Measurements from ENCODE around the gene BTG1. TPM values are rescaled to one million over a fixed set of nuclear protein-coding genes. Genes with fewer than 3 reads are reported as not detected.
"Not testable (repeated sequence)": the region's sequence is repeated elsewhere in the genome, so short reads cannot be mapped to it uniquely, and the experiment has no call there.

Gene BTG1
- total RNA-seq, 1 donor from 2014 or later, result 22.8 TPM

GRCh38 chr12:92147491-92147890 is 1.8 kb upstream of the BTG1 start:
- no peak for DNase-seq

DNA sequence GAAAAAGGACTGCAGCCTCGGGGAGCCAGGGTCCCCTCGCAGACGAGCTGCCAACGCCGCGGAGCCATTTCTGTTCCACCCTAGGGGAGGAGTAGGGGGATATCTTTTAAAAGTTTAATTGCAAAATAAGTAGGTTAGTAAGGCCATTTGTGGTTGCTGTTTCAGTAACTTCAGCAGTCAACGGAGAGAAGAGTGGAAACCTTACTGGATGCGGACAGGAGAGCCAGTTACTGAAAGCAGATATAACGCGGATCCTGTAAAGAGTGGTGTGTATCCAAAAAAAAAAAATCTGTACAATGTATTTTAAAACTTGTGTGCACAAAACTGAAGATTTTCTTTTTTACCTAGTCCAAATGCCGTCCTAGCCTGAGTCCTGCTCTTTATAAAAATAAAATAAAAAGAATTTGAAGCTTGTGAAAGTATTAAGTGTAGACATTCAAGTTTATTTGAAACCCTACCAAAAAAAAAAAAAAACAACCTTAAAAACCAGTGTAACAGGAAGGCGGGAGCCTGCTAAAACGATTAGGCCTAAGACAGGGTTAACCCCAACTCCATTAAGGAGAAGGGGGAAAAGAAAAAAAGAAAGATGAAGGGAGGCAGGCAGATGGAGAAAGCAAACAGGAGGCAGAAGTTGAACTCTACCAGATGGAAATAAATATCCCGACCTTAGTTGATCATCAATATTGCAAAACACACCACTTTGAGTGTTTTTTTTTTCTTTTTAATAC is 1.0 kb upstream of the BTG1 start:
- DNase-seq, result no peak

- DNase-seq, result no peak
Observed at GRCh38 chr12:92145481-92145730, 240 bp downstream of the BTG1 start.

DNA sequence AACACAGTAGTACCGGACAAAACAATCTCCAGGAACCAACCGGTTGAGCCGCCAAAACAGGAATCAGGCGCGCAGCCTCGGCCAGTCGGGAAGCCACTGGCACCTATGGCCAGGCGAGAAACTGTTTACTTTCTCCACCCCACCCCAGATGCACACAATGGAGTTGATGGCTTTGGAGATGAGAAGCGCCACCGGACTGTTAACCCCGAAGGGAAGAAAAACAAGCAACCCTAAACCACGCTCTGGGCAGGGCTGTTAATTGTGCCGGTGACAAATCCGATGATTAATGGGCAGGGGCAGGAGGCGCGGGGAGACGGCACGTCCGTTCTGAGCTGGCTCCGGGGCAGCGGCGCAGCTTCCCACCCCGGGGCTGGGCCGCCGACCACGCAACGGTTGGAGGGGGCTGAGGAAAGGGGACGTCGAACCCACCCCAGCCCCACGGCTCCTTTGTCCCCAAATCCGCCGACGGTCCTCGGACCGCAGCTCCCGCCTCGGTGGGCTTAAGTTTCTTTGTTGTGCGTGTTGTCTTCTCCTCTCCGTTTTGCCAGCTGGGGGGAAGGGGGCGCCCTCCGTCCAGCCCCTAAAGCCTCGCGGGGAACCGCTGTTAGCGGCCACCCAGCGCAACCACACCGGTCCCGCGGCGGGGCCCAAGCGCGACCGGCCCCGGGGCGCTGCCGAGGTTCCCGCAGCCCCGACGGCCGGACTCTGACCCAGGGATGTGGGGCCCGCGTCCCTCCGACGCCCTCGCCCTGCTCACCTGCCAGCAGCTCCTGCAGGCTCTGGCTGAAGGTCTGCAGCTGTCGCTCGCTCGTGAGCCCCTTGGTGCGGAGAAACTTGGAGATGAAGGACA is 790 bp downstream of the BTG1 start:
- peak; percentile 53 for DNase-seq

DNA sequence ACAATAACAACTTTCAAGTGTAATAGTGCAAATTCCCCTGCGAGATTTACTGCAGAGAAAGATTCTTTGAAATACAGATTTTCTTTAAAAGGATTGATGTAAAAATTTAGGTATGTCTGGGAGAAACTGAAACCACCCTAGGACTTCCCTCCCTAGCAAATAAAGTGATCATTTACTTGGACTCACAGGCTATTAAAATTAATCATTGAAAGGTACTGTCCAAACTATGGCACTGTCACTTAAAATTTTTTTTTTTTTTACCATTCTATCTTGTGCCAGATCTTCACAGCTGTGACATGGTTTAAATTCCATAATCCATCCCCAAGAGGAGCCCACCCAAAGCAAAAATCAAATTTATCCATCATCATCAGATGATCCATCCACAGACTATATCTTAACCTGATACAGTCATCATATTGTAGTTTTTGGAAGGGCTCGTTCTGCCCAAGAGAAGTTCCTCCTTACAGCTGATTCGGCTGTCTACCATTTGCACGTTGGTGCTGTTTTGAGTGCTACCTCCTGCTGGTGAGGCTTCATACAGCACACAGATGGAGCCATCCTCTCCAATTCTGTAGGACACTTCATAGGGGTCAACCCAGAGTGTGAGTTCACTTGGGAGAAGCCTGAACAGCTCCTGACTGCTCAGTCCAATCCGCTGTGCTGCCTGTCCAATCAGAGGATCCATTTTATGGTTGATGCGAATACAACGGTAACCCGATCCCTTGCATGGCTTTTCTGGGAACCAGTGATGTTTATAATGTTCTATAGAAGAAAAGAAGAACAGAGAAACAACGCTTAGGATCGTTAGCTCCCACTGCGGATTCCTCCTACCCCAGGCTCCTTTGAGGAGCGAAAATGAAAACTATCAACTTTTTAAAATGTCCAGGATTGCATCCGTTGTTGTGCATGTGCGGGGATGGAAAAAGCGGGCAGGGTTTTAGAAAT is 1.7 kb downstream of the BTG1 start:
- peak; percentile 40 for DNase-seq

DNA sequence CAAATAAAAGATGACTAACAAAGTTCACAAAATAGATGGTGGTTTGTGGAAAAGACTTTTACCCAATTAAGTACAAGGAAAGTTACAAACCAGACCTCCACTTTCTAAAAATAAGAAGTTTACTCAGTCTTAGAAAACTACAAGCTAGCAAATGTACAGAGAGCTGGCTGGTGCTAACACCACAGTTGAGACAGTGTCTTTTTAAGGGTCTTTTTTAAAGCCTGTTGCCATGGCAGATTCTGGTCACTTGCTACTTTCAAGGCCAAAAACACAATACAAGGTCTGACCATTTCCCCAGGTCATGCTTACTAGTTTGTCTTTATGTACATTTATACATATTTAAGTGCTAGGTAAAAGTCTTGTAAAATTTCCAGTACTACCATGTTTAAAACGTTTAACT is 2.4 kb downstream of the BTG1 start:
- no peak for DNase-seq

DNA sequence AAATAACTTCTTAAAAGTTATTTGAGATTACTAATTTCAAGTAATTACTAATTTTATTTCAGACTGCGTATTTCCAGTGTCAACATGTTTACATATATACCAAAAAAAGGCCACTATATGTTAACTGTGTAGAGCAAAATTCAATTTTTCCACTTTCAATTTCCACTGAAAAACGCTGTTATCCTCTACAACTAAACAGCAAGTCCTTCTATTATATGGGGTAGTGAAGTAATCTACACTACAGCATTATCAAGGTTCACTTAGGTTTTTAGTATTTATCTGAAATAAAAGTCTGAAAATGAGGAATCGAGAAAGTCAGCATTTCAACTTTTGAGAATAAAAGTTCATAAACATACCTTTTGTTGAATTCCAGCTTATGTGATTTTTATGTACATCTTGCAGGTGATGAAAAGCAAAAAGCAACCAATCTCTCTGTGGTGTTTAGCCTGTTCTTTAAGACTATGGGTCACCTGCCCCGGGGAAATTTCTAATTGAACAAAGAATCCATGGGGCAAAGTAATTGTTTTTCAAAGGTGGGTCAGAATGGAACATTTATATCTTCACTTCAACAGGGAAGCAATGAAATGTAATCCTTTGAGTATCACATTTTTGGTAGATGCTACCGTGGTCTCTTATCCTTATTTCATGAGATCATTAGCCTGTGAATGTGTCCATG is 3.3 kb downstream of the BTG1 start:
- no peak for DNase-seq

- DNase-seq, result no peak
Observed at GRCh38 chr12:92141591-92142121, 4.0 kb downstream of the BTG1 start.

DNA sequence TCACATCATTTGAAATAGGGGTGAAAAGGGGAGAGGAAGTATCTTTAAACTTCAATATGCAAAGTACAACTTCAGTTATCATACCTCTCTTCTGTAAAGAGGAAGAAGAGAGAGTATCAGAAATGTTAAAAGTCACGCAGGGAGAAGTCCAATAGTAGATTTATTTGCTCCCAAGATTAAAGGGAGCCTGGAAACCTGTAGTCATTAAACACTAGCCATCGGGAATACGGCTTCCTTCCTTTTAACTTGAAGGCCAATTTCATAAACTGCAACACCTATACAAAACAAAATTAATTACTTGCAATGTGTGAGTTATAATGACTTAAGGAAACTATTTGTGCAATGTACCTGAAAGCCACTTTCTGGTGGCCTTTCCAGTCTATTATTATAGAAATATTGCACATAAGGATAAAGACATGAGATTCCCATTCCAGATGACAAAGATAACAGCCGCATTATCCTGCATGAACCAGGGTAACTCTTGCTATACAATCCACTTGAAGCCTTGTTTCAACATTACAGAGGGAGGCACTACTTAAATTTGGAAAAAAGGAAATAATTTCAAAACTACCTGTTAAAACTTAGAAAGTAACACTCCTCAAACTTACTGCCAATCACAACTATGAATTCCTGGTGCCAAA is 4.6 kb downstream of the BTG1 start:
- DNase-seq, result no peak

GRCh38 chr12:92140156-92140555 is 5.5 kb downstream of the BTG1 start:
- no peak for DNase-seq

- DNase-seq, result no peak
Observed at GRCh38 chr12:92139634-92140150, 6.0 kb downstream of the BTG1 start.

- DNase-seq, result no peak
Observed at GRCh38 chr12:92138626-92139025, 7.0 kb downstream of the BTG1 start.

GRCh38 chr12:92138144-92138543 is 7.5 kb downstream of the BTG1 start:
- no peak for DNase-seq

DNA sequence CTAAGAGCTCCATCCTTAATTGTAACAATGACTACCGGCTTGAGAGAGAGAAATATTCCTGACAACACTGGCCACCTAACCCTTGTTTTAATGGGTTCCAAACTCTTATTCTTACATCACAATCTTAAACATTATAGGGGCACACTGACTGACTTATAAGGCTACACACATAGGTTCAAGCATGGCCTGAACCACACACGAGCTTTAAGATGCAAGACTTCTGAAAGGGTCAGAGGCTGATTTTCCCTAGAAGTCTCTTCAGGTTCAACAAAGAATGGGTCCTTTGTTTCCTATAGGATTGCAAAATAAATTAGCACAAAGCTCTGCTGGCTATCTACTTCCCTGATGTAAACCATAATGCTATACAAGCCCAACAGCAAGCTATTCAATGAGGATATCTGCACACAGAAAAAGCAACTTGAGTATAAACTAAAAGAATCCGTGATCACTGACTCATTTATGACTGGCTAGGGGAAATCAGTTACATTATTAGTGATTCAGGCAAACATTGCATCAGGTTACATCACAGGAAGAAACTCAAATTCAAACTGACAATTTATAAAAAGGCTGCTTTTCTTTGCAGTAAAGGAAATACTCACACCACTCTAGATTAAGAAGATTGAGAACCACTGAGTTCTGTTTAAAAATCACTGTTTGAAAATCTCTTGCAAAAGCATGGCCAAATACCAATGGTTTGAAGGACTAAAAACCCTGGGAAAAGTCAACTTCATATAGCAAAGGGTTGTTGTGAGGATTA is 8.5 kb downstream of the BTG1 start:
- no peak for DNase-seq

- no peak for DNase-seq
Observed at GRCh38 chr12:92136026-92136730, 9.5 kb downstream of the BTG1 start.

DNA sequence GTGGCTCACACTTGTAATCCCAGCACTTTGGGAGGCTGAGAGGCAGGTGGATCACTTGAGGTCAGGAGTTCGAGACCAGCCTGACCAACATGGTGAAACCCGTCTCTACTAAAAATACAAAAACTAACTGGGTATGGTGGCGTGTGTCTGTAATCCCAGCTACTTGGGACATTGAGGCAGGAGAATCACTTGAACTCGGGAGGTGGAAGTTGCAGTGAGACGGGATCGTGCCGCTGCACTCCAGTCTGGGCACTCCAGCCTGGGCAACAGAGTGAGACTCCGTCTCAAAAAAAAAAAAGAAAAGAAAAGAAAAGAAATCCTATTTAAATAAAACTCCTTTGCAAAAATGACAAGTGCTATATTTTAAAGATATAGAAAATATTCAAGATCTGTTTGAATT is 10.1 kb downstream of the BTG1 start:
- DNase-seq, result not testable (repeated sequence)

GRCh38 chr12:92134638-92135274 is 10.9 kb downstream of the BTG1 start:
- no peak for DNase-seq

- no peak for DNase-seq
Observed at GRCh38 chr12:92133795-92134637, 11.6 kb downstream of the BTG1 start.

Data from occipital lobe (tissue), 2 donors.